ENCODE measurements around the gene C1orf159.
A peak's percentile ranks its signal among the peaks of the same experiment; 100 is the strongest.
"Not testable (repeated sequence)": the region's sequence is repeated elsewhere in the genome, so short reads cannot be mapped to it uniquely, and the experiment has no call there.

C1orf159 gene

DNA sequence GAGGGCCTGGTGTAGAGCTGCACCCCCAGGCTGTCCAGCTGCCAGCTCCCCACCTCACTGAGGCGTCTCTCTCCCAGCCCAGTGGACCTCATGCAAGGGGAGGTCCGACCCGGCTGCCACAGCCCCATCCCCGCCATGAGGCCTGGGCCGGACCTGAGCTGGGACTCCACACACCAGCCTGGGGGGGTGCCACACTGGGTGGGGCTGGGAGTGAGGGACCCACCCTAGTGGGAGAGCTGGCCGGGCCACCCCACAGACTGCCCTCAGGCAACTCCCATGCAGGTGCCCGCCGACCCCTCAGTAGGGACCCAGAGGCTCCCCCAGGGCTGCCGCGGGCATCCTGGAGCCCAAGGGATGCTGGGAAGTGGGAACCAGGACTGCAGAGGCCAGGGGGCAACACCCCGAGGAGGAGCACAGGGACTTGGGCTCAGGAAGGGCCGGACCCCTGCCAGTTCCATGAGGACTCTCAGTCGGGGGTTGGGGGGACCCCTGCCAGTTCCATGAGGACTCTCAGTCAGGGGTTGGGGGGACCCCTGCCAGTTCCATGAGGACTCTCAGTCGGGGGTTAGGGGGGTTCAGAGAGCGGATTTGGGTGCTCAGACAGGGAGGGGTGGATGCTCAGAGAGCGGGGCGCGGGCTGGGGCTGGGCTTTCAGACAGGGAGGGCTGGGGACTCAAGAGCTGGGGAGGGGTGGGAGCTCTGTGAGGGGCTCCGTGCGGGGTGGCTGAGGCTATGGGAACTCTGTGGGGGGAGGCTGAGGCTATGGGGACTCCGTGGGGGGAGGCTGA is 40.5 kb downstream of the C1orf159 start:
- no peak for DNase-seq

DNA sequence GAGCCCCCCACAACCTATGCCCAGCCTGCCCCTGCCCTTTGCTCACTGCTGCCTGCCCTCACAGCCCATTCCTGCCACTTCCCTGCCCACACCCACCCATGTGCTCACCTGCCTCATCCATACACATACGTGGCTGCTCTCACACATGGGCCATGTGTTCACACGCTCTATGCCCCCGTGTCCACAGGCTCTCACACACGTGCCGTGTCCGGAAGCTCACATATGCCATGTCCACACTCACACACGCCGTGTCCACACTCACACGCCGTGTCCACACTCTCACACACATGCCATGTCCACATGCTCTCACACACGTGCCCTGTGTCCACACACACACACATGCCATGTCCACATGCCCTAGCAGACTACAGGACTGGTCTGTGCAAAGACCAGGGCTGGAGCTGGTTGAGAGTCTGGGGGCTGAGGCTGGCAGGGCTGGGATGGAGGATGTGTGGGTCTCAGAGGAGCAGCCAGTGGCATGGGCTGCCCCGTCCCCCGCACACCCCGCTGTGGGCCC is 41.2 kb downstream of the C1orf159 start:
- no peak for DNase-seq

DNA sequence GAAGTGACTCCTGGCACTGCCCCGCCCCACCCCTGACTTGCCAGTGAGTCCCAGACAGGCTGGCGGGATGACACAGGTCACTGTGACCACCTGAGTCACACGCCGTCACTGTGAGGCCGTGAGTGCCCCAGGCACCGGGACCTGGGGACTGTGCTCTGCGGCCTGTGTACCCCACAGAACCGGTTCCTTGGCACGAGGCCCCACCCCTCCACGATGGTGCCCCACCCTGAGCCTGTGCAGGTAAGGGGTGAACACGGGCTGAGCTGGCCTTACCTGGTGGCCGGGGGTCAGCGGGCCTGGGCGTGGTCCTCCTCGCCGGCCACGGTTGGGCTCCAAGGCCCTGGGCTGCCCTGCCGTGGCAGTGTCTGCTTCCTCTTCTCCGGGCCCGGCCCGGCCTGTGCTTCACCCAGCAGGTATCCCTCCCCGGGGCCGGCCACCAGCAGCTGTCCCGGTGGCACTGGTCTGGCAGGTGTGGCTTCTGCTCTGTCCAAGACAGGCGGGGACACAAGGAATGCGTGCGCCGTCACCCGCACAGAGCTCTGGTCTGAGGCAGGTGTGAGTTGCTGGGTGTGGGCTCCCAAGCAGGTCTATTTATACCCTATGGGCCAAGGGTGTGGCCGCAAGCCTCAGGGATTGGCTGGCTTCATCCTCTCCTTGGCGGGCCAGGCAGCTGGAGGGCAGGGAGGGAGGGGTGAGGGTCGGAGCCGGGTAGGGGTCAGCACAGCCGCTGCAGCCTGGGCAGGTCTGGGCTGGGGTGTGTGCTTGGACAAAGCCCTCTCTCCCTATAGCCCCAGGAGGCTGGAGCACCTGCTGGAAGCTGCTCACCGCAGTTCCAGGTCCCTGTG is 41.9 kb downstream of the C1orf159 start, which contains the start of gene RNF223:
Gene RNF223 (minus strand): TSS at position 564 of the 845 bp plus-strand sequence. CDS start 1,740 bp downstream, outside the sequence.
- no peak for DNase-seq

DNA sequence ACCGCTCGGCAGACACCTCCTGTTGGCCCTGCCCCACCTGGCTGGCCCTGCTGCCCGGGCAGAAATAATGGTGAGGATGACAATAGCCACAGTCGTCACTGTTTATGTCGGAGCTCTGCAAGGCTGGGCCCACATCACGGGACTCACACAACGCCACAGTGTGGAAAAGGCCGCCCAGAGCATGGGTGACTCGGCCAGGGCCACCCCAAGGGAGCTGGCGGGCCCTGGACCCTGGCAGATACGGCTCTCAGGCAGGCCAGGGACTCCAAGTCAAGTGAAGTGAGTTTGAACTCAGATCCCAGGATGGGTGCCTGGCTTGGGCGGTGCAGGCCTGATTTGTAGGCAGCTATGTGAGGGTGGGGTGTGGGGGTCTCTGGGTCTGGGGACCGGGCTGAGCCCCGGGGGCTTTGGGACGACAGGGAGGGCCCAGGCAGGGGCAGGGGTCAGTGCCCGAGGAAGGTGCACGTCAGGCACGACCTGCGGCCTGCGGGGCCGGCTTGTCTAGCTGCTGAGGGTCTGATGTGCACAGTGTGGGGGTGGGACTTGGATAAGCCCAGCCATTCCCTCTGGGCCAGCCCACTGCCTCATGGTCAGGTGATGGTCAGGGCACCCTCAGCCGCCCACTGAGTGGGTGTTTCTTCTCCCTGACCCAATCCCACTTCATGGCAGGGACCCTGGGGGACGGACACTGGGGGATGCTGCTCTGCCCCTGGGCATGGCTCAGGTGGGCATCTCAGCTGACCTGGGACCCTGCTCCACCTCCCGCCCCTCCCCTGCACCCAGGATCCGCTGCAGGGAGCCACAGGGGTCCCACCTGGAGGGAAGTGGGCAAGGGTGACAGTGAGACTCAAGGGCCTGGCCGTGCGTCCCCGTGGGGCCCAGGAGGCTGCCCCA is 42.8 kb downstream of the C1orf159 start:
- no peak for DNase-seq

DNA sequence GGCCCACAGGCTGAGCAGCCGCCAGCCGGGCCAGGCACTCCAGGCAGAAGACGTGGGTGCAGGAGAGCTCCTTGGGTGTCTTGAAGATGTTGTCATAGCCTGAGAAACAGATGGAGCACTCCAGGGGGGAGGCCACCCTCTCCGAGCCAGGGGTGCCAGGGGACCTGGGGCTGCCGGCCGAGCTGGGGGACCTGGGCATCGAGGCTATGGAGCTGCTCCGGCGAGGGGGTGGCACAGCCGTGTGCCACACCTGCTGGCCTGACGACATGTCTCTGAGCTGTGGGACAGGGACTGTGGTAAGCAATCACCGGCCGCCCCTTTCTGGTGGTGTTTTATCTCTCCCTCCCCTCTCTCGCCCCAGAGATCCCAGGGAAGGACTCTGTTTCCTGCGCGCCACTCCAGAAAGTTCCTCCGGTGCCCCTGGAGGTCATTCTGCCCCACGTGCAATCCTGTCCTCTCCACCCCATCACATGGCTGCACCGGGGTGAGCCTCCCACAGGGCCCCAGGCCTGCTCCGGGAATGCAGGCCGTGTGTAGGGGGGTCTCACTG is 43.5 kb downstream of the C1orf159 start:
- no peak for DNase-seq

DNA sequence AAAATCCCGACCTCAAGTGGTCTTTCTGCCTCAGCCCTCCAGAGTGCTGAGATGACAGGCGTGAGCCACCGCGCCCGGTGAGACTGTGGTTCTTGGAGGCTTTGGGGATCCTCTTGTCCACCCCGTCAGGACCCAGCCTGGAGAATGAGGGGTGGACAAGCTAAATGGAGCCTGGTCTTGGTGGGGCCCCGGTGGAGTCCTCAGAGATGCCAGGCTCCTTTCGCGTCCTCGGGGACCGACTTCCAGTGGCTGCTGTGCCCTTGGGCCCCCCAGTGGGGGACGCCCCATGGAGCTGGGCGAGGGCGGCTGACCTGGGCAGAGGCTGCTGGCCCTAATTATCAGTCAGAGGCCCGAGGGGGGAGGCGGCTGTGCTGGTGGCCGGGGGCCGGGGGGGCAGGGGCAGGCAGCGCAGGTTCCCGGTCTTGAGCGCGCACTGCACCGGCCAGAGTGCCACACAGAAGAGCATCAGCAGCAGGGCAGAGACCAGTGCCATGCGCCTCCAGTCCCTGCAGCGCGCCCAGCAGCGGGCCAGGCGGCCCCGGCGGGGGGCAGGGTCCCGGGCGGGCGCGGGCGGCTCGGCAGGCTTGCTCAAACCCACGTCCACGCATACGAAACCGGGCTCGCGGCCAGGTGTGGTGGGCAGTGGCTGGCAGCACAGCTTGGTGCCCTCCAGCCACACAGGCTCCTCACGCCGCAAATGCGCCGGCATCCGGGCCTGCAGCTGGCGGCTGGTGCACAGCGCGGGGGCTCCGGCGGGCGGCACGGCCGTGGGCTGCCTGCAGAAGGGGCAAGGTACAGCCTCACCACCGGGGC is 44.2 kb downstream of the C1orf159 start:
- DNase-seq = no peak

DNA sequence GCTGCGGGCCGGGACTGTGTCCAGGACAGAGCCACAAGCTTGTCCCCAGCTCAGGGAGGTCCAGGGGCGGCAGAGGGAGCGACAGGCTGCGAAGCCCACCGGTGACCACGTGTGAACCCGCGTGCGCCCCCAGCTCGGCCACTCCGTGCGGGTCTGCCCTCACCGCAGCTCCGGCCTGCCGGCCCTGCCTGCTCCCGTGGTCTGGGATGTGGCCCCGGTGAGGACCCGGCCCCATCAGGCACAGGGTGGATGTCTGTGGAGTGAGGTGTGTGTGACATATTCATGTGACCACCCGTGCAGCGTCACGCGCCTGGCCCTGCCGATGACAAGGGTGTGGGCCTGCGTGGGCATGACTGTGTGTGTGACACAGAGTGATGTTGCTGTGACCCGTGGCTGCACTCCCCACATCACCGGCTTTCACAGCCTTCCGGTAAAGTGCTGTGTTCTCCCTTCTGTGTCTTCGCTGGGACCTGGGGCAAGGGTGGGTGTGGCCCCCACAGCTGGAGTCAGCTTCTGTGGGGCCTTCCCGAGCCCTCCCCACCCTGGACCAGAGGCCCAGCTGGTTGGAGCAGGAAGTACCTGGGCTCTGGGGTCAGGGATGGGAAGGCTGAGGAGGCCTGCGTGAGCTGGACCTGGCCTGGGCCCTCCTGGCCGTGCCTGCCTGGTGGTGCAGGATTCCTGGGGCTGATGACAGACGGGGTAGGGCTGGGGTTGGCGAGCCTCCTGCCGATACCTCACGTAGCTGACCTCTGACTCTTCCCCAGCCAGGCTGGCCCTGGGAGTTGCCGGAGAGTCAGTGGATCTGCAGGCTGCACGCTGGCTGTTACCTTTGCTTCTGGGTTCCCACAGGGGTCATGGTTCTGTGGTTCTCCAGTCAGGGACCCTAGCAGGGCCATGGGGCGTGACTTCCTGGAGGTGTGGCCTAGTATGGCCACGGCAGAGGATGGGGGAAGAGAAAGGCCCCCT is 45.9 kb downstream of the C1orf159 start:
- DNase-seq = no peak

DNA sequence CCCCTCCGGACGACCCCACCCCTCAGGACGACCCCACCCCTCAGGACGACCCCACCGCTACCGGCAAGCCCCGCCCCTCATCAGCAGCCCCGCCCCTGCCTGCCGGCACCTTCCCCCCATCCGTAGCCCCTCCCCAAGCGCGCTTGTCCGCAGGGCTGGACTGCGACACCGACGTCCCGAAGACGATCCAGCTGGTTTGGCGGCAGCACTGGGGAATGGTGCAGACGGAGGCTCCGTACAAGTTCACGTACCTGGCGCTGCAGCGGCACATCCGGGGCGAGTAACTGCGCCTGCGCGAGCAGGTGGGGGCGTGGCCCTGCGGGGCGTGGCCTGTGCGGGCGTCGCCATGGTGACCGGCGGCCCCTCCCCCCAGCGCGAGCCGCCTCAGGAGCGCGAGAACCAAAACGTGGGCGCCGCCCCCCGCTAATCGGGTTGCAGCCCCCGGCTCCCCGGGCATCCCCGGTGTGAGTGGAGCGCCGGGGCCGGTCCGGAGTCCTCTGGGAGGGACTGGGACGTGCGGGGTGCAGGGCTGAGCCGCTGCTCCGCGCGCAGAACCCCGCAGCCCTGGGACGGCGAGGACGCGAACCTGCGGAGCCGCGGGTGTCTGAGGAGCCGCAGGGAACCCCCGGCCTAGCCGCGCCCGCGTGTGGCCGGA is 46.7 kb downstream of the C1orf159 start:
- DNase-seq = peak; percentile 25

DNA sequence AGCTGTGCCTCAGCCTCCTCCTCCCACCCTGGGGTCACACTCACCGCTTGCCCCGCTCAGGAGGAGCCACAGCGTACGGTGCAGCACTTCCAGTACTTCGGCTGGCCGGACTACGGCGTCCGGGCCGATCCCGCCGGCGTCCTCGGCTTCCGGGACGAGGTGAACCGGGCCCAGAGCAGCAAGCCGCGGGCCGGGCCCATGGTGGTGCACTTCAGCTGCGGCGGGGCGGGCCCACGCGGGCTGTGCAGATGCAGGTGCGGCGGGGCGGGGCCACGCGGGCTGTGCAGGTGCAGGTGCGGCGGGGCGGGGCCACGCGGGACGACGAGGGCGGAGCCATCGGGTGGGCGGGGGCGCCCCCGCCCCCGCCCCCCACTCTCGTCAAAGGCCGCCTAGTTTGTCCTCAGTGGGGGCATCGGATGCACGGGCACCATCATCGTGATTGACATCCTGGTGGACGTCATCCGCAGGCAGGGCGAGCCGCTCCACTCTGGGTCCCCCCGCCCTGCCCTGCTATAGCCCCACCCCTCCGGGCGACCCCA is 47.3 kb downstream of the C1orf159 start:
- no peak for DNase-seq

DNA sequence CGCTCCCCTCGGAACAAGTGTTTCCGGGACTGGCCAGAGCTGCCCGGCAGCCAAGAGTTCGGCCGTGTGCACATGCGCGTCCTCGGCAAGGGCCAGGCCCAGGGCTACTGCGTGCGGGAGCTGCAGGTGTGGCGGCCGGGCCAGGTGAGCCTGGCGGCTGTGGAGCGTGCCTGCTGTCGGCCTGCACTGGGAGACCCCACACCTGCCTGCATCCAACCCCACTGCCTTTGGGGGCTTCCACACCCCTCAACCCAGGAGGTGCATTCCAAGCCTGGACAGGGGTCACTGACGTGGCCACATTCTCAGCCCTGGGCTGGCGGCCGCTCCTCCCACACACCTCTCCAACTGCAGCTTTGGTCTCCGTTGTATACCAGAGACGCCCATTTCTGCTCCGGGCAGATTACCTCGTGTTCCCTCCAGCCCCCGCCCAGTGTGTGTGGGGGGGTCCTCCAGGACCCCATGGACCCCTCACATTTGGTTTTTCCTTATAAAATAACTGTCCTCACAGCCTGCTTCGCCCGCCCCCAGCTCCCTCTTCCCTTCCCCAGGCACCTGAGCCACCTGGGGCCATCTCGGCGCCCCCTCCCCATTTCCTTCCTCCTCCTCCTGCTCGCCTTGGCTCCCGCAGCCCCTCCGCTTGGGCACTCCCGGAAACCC is 47.9 kb downstream of the C1orf159 start:
- DNase-seq = no peak

DNA sequence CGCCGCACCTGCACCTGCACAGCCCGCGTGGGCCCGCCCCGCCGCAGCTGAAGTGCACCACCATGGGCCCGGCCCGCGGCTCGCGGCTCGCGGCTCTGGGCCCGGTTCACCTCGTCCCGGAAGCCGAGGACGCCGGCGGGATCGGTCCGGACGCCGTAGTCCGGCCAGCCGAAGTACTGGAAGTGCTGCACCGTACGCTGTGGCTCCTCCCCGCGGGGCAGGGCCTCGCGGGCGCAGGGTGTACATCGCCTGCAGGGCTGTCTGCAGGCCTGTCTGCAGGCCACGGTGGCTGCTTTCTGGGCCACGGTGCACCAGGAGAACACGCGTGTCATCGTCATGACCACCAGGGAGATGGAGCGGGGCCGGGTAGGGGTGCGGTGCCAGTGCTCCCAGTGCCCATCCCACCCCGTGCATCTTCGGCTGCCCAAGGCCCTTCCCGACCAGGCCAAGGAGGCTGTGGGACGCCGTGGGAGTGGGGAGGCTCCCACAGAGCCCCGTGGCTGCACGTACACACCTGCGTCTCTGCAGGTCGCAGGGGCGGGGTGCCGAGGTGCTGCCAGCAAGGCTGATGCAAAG is 48.5 kb downstream of the C1orf159 start:
- DNase-seq = no peak

DNA sequence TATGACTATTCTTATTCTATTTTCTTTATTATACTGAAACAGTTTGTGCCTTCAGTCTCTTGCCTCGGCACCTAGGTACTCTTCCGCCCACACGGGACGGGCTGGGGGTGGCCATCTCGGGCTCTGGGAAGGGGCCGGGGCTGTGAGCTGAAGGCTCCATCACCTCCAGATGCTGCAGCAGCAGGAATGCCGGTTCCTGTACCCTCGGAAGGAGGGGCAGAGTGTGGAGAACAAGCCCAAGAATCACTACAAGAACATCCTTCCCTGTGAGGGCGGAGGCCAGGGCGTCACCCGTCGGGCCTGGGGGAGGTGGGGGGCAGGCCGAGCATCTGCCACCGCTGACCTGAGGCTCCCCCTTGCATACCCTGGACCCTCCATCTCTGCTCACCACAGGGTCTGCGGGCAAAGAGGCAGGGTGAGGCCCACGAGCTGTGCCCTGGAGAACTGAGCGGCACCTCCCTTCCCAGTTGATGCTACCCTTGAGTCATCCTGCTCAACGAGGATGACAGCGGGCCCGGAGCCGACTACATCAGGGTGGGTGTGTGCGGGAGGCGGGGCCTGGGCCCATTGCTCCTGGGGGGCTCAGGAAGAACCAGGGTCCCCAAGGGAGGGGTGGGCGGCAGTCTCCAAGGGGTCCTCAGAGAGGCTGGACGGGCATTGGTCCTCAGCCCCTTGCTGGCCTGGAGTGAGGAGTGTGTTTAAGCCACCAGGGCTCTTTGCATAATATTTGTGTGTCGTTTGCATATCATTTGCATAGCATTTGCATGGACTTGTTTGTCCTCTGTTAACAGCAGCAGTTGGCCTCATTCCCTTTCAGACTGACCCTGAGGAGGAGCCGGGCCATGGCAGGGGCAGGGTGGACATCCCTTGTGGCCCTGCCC is 49.2 kb downstream of the C1orf159 start:
- DNase-seq = no peak

DNA sequence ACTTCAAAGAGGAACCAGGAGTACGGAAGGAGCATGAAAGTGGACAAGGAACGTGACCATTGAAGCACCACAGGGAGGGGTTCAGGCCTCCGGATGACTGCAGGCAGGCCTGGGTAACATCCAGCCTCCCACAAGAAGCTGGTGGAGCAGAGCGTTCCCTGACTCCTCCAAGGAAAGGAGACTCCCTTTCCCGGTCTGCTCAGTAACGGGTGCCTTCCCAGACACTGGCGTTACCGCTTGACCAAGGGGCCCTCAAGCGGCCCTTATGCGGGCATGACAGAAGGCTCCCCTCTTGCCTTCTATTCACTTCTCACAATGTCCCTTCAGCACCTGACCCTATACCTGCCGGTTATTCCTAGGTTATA is 50.0 kb downstream of the C1orf159 start:
- not testable (repeated sequence) for DNase-seq

DNA sequence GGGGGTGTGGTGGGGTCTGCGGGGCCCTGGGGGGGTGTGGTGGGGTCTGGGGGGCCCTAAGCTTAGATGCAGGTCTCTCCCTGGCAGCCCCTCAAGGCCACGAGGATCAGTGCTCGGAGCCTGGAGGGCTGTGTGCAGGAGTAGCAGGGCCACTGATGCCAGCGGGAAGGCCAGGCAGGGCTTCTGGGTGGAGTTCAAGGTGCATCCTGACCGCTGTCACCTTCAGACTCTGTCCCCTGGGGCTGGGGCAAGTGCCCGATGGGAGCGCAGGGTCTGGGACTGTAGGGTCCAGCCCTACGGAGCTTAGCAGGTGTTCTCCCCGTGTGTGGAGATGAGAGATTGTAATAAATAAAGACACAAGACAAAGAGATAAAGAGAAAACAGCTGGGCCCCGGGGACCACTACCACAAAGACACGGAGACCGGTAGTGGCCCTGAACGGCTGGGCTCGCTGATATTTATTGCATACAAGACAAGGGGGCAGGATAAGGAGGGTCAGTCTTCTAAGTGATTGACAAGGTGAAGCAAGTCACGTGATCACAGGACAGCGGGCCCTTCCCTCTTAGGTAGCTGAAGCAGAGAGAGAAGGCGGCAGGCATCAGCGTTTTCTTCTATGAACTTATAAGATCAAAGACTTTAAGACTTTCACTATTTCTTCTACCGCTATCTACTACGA is 50.5 kb downstream of the C1orf159 start:
- DNase-seq = no peak

DNA sequence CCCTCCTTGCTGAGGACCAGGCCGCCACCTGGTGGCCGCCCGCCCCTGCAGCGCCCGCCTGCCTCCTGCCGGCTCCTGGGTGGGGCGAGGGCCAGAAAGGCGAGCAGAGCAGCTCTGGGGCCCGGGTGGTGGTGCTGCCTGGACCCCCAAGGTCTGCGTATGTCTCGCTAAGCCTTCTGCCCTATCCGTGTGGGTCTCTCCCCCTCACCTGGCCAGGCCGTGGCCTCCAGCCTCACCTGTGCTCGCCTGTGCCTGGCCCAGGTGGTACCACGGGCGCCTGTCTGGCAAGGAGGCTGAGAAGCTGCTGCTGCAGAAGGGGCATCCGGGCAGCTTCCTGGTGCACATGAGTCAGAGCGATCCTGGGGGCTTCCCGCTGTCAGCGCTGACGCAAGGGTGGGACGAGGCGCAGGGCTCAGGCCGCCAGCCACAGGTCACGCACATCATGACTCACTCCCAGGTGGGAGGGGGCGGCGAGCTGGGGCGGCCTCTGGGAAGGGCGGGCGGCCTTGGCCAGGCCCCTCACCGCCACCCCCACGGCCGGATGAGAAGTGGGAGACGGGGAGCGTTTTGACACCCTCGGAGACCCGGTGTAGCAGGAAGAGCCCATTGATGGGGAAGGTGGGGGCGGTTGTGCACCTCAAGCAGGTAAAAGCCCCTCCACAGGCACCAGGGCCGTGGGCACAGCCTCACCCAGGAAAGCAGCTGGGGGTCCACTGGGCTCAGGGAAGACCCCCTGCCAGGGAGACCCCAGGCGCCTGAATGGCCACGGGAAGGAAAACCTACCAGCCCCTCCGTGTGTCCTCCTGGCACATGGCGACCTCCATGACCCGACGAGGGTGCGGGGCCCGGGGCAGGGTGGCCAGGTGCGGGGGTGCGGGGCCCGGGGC is 51.7 kb downstream of the C1orf159 start:
- no peak for DNase-seq
